ENCODE results near the gene GIMAP5. TPM values are rescaled to one million over a fixed set of nuclear protein-coding genes. Genes with fewer than 3 reads are reported as not detected.

GIMAP5 gene
- total and polyA plus RNA-seq, 2 experiments from 2014 or later, result 0.22 to 0.45 TPM

GRCh38 chr7:150784954-150785353 is 47.7 kb downstream of the GIMAP5 start:
- Histone ChIP-seq H3K27ac (no peak overlapping the region), H3K27me3 (no peaks in the 10 kb centered on the region), H3K36me3 (no peaks in the 10 kb centered on the region), H3K4me3 (no peak overlapping the region), H3K9me3 (ENCODE audit: low read depth) (no peaks in the 10 kb centered on the region), H3K4me1 (ENCODE audit: low read depth) (peaks cover 29% of the 10 kb centered on the region)
- no peak for DNase-seq (ENCODE audit: low read depth in 1 of 2, low spot score in 1 of 2)
- TF ChIP-seq, protein P1, sequence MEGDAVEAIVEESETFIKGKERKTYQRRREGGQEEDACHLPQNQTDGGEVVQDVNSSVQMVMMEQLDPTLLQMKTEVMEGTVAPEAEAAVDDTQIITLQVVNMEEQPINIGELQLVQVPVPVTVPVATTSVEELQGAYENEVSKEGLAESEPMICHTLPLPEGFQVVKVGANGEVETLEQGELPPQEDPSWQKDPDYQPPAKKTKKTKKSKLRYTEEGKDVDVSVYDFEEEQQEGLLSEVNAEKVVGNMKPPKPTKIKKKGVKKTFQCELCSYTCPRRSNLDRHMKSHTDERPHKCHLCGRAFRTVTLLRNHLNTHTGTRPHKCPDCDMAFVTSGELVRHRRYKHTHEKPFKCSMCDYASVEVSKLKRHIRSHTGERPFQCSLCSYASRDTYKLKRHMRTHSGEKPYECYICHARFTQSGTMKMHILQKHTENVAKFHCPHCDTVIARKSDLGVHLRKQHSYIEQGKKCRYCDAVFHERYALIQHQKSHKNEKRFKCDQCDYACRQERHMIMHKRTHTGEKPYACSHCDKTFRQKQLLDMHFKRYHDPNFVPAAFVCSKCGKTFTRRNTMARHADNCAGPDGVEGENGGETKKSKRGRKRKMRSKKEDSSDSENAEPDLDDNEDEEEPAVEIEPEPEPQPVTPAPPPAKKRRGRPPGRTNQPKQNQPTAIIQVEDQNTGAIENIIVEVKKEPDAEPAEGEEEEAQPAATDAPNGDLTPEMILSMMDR (IDR thresholded peaks at IDR 0.05; ENCODE audit: low read depth, low read length), result no peak

GRCh38 chr7:150787321-150788281 is 50.4 kb downstream of the GIMAP5 start:
- peaks cover 43% of the 10 kb centered on the region for H3K4me1 ChIP-seq (ENCODE audit: low read depth)
- H3K27me3 ChIP-seq, result no peaks in the 10 kb centered on the region
- no peak overlapping the region for H3K4me3 ChIP-seq
- H3K27ac ChIP-seq, result peak overlapping the region; percentile 73
- no peaks in the 10 kb centered on the region for H3K36me3 ChIP-seq
- H3K9me3 ChIP-seq (ENCODE audit: low read depth), result no peaks in the 10 kb centered on the region
- DNase-seq (ENCODE audit: low read depth in 1 of 2, low spot score in 1 of 2), result peak; percentile 21 to 48
- TF ChIP-seq, protein P1 (IDR thresholded peaks at IDR 0.05; ENCODE audit: low read depth, low read length), result no peak

- H3K27ac ChIP-seq, result peak overlapping the region; percentile 73
These were observed 51.5 kb downstream of the GIMAP5 start for GRCh38 chr7:150788474-150789269.

GRCh38 chr7:150790416-150791075 is 53.3 kb downstream of the GIMAP5 start:
- H3K27ac ChIP-seq, result peak overlapping the region; percentile 41
- no peaks in the 10 kb centered on the region for H3K36me3 ChIP-seq
- TF ChIP-seq, protein P1 (IDR thresholded peaks at IDR 0.05; ENCODE audit: low read depth, low read length), result no peak
- no peaks in the 10 kb centered on the region for H3K9me3 ChIP-seq (ENCODE audit: low read depth)
- peaks cover 47% of the 10 kb centered on the region for H3K4me1 ChIP-seq (ENCODE audit: low read depth)
- no peaks in the 10 kb centered on the region for H3K27me3 ChIP-seq
- H3K4me3 ChIP-seq, result no peak overlapping the region
- DNase-seq (ENCODE audit: low read depth in 1 of 2, low spot score in 1 of 2), result no peak

More at GRCh38 chr7:150788474-150789269, 51.5 kb downstream of the GIMAP5 start:
- H3K4me3 ChIP-seq, result no peak overlapping the region
- no peaks in the 10 kb centered on the region for H3K36me3 ChIP-seq
- peaks cover 52% of the 10 kb centered on the region for H3K4me1 ChIP-seq (ENCODE audit: low read depth)
- H3K9me3 ChIP-seq (ENCODE audit: low read depth), result no peaks in the 10 kb centered on the region
- no peaks in the 10 kb centered on the region for H3K27me3 ChIP-seq
- TF ChIP-seq, protein P1 (IDR thresholded peaks at IDR 0.05; ENCODE audit: low read depth, low read length), result no peak
- peak in 1 of 2 donors; percentile 25 for DNase-seq (ENCODE audit: low read depth in 1 of 2, low spot score in 1 of 2)

GRCh38 chr7:150791304-150791703 is 54.1 kb downstream of the GIMAP5 start:
- Histone ChIP-seq H3K27ac (peak overlapping the region; percentile 15), H3K4me1 (ENCODE audit: low read depth) (peaks cover 47% of the 10 kb centered on the region), H3K27me3 (peaks cover 3% of the 10 kb centered on the region), H3K9me3 (ENCODE audit: low read depth) (no peaks in the 10 kb centered on the region), H3K36me3 (no peaks in the 10 kb centered on the region), H3K4me3 (no peak overlapping the region)
- DNase-seq (ENCODE audit: low read depth in 1 of 2, low spot score in 1 of 2), result no peak
- TF ChIP-seq, protein P1 (IDR thresholded peaks at IDR 0.05; ENCODE audit: low read depth, low read length), result no peak
